ENCODE measurements around the gene INSYN2B.

Gene INSYN2B

GRCh38 chr5:170010595-170010994, 30.3 kb upstream of the INSYN2B start:
- DNase-seq (ENCODE audit: low read depth), result no peak
- TF ChIP-seq CTCF (conservative IDR thresholded peaks at IDR 0.05; ENCODE audit: low read depth, low read length), result no peak

GRCh38 chr5:170008376-170008775, 28.1 kb upstream of the INSYN2B start:
- DNase-seq (ENCODE audit: low read depth), result no peak
- no peak for TF ChIP-seq CTCF (conservative IDR thresholded peaks at IDR 0.05; ENCODE audit: low read depth, low read length)
- no peak overlapping the region for H3K4me3 ChIP-seq (ENCODE audit: low read depth, low read length)

More at GRCh38 chr5:170010595-170010994, 30.3 kb upstream of the INSYN2B start:
- H3K4me3 ChIP-seq (ENCODE audit: low read depth, low read length), result no peak overlapping the region

- H3K4me3 ChIP-seq (ENCODE audit: low read depth, low read length), result no peak overlapping the region
- no peak for TF ChIP-seq CTCF (conservative IDR thresholded peaks at IDR 0.05; ENCODE audit: low read depth, low read length)
- DNase-seq (ENCODE audit: low read depth), result no peak
These were observed 25.7 kb upstream of the INSYN2B start for GRCh38 chr5:170006021-170006420.

- no peak overlapping the region for H3K4me3 ChIP-seq (ENCODE audit: low read depth, low read length)
- TF ChIP-seq CTCF (conservative IDR thresholded peaks at IDR 0.05; ENCODE audit: low read depth, low read length), result no peak
- no peak for DNase-seq (ENCODE audit: low read depth)
These were observed 19.9 kb upstream of the INSYN2B start for GRCh38 chr5:170000155-170000554.

GRCh38 chr5:169999621-170000020, 19.3 kb upstream of the INSYN2B start:
- no peak for TF ChIP-seq CTCF (conservative IDR thresholded peaks at IDR 0.05; ENCODE audit: low read depth, low read length)
- no peak for DNase-seq (ENCODE audit: low read depth)
- H3K4me3 ChIP-seq (ENCODE audit: low read depth, low read length), result no peak overlapping the region

- TF ChIP-seq CTCF (conservative IDR thresholded peaks at IDR 0.05; ENCODE audit: low read depth, low read length), result no peak
- DNase-seq (ENCODE audit: low read depth), result no peak
- H3K4me3 ChIP-seq (ENCODE audit: low read depth, low read length), result no peak overlapping the region
These were observed 17.5 kb upstream of the INSYN2B start for GRCh38 chr5:169997798-169998197.

GRCh38 chr5:169993485-169993790, 13.1 kb upstream of the INSYN2B start:
- no peak for TF ChIP-seq CTCF (conservative IDR thresholded peaks at IDR 0.05; ENCODE audit: low read depth, low read length)
- no peak for DNase-seq (ENCODE audit: low read depth)

More at GRCh38 chr5:169993485-169993790, 13.1 kb upstream of the INSYN2B start:
- no peak overlapping the region for H3K4me3 ChIP-seq (ENCODE audit: low read depth, low read length)

Measured in choroid plexus epithelial cell (primary cell).